ENCODE data around the gene BEST1.
A peak's percentile ranks its signal among the peaks of the same experiment; 100 is the strongest.
"Not testable (repeated sequence)": the region's sequence is repeated elsewhere in the genome, so short reads cannot be mapped to it uniquely, and the experiment has no call there.

The BEST1 gene

GRCh38 chr11:61974766-61975631 lies 24.8 kb downstream of the BEST1 start:
- no peak for FAIRE-seq
- DNase-seq (ENCODE audit: insufficient read length, low spot score), result no peak

GRCh38 chr11:61975638-61976419 lies 25.7 kb downstream of the BEST1 start:
- FAIRE-seq, result no peak
- DNase-seq (ENCODE audit: insufficient read length, low spot score), result no peak

- FAIRE-seq, result no peak
- no peak for DNase-seq (ENCODE audit: insufficient read length, low spot score)
Measured at GRCh38 chr11:61976420-61976800, 26.3 kb downstream of the BEST1 start.

GRCh38 chr11:61976813-61977475 lies 26.8 kb downstream of the BEST1 start:
- no peak for FAIRE-seq

GRCh38 chr11:61978703-61979661 lies 28.8 kb downstream of the BEST1 start:
- DNase-seq (ENCODE audit: insufficient read length, low spot score) (no peak), FAIRE-seq (no peak)

More at GRCh38 chr11:61976813-61977475, 26.8 kb downstream of the BEST1 start:
- DNase-seq (ENCODE audit: insufficient read length, low spot score), result no peak

GRCh38 chr11:61980783-61981541 lies 30.8 kb downstream of the BEST1 start:
- no peak for FAIRE-seq
- no peak for DNase-seq (ENCODE audit: insufficient read length, low spot score)

- FAIRE-seq, result no peak
- no peak for DNase-seq (ENCODE audit: insufficient read length, low spot score)
Measured at GRCh38 chr11:61983419-61983818, 33.3 kb downstream of the BEST1 start.

GRCh38 chr11:61985869-61986268 lies 35.7 kb downstream of the BEST1 start:
- DNase-seq (ENCODE audit: insufficient read length, low spot score), result no peak
- no peak for FAIRE-seq

GRCh38 chr11:61994981-61995380 lies 44.8 kb downstream of the BEST1 start:
- FAIRE-seq (no peak), DNase-seq (ENCODE audit: insufficient read length, low spot score) (no peak)

- no peak for DNase-seq (ENCODE audit: insufficient read length, low spot score)
- no peak for FAIRE-seq
Measured at GRCh38 chr11:61996933-61997332, 46.8 kb downstream of the BEST1 start.

GRCh38 chr11:61999141-61999975 lies 49.2 kb downstream of the BEST1 start:
- FAIRE-seq (no peak), DNase-seq (ENCODE audit: insufficient read length, low spot score) (no peak)

GRCh38 chr11:62000539-62001446 lies 50.6 kb downstream of the BEST1 start:
- no peak for DNase-seq (ENCODE audit: insufficient read length, low spot score)
- FAIRE-seq, result no peak

GRCh38 chr11:62001450-62002191 lies 51.5 kb downstream of the BEST1 start:
- FAIRE-seq, result no peak
- DNase-seq (ENCODE audit: insufficient read length, low spot score), result no peak

- FAIRE-seq; DNase-seq (ENCODE audit: insufficient read length, low spot score): not testable (repeated sequence)
Measured at GRCh38 chr11:62002283-62002682, 52.1 kb downstream of the BEST1 start.

GRCh38 chr11:62004473-62004872 lies 54.3 kb downstream of the BEST1 start:
- DNase-seq (ENCODE audit: insufficient read length, low spot score) (peak; percentile 50), FAIRE-seq (no peak)

GRCh38 chr11:62008193-62008592 lies 58.0 kb downstream of the BEST1 start:
- FAIRE-seq (no peak), DNase-seq (ENCODE audit: insufficient read length, low spot score) (no peak)
